Neural crest cell (in vitro differentiated cells): ENCODE results near the gene PTPRG. TPM values are rescaled to one million over a fixed set of nuclear protein-coding genes. Genes with fewer than 3 reads are reported as not detected.

ENCODE experiments used
- DNase-seq: peaks from one replicate; pipeline ENCODE4 v3.0.0; 2021; ENCODE audit warnings: low read depth, mixed read lengths, low spot score
- H3K27ac Mint-ChIP-seq: one replicate; pipeline ENCODE4 v1.8.0; 2021; ENCODE audit warnings: mild to moderate bottlenecking, mixed read lengths; ENCODE audit not compliant: unreplicated experiment
- H3K27me3 Mint-ChIP-seq: 2 replicates; pipeline ENCODE4 v1.8.0; 2021; ENCODE audit warnings: low read depth, mild to moderate bottlenecking, mixed read lengths
- H3K36me3 Mint-ChIP-seq: 2 replicates; pipeline ENCODE4 v1.8.0; 2021; ENCODE audit warnings: low read depth, mild to moderate bottlenecking, mixed read lengths
- H3K4me1 Mint-ChIP-seq: 2 replicates; pipeline ENCODE4 v1.8.0; 2021; ENCODE audit warnings: mixed read lengths
- H3K4me3 Mint-ChIP-seq: one replicate; pipeline ENCODE4 v1.8.0; 2021; ENCODE audit warnings: mild to moderate bottlenecking, mixed read lengths
- H3K9me3 Mint-ChIP-seq: 2 replicates; pipeline ENCODE4 v1.8.0; 2021; ENCODE audit warnings: mixed read lengths
- CTCF ChIP-seq: fragments of 200-600 bp; sonication (generic); conservative IDR thresholded peaks from 2 replicates; pipeline ENCODE4 v1.5.0; 2021; ENCODE audit warnings: antibody characterized with exemption, mild to moderate bottlenecking
- total RNA-seq: library from RNA; stranded (reverse); gene quantifications from 2 replicates; pipeline ENCODE4 v1.2.1, GENCODE V29; 2021

Gene PTPRG
- total RNA-seq, 1 donor from 2014 or later: 41.2 TPM

GRCh38 chr3:61893840-61894566, 332.6 kb downstream of the PTPRG start:
- Mint-ChIP-seq H3K4me1 (peaks cover 41% of the 10 kb centered on the region), H3K36me3 (no peaks in the 10 kb centered on the region), H3K27me3 (no peaks in the 10 kb centered on the region), H3K4me3 (no peak overlapping the region), H3K27ac (no peak overlapping the region), H3K9me3 (no peaks in the 10 kb centered on the region)
- TF ChIP-seq CTCF: no peak
- no peak for DNase-seq

- H3K9me3 Mint-ChIP-seq: no peaks in the 10 kb centered on the region
- H3K4me3 Mint-ChIP-seq: no peak overlapping the region
- H3K27me3 Mint-ChIP-seq: no peaks in the 10 kb centered on the region
- DNase-seq: no peak
- H3K4me1 Mint-ChIP-seq: peaks cover 35% of the 10 kb centered on the region
- H3K36me3 Mint-ChIP-seq: no peaks in the 10 kb centered on the region
- TF ChIP-seq CTCF: no peak
- peak overlapping the region; percentile 86 for H3K27ac Mint-ChIP-seq
Measured at GRCh38 chr3:61894988-61895935, 333.9 kb downstream of the PTPRG start.

- no peak overlapping the region for H3K4me3 Mint-ChIP-seq
Measured at GRCh38 chr3:61896251-61896650, 334.9 kb downstream of the PTPRG start.

GRCh38 chr3:61897848-61898247, 336.5 kb downstream of the PTPRG start:
- Mint-ChIP-seq H3K27ac (no peak overlapping the region), H3K36me3 (no peaks in the 10 kb centered on the region), H3K27me3 (no peaks in the 10 kb centered on the region), H3K4me1 (peaks cover 26% of the 10 kb centered on the region), H3K4me3 (no peak overlapping the region), H3K9me3 (no peaks in the 10 kb centered on the region)
- no peak for TF ChIP-seq CTCF
- DNase-seq: no peak

More at GRCh38 chr3:61896251-61896650, 334.9 kb downstream of the PTPRG start:
- TF ChIP-seq CTCF: no peak
- H3K9me3 Mint-ChIP-seq: no peaks in the 10 kb centered on the region
- no peaks in the 10 kb centered on the region for H3K27me3 Mint-ChIP-seq
- no peak for DNase-seq
- peaks cover 31% of the 10 kb centered on the region for H3K4me1 Mint-ChIP-seq
- H3K27ac Mint-ChIP-seq: no peak overlapping the region
- H3K36me3 Mint-ChIP-seq: no peaks in the 10 kb centered on the region

GRCh38 chr3:61899700-61900462, 338.5 kb downstream of the PTPRG start:
- DNase-seq: no peak
- Mint-ChIP-seq H3K4me1 (peaks cover 14% of the 10 kb centered on the region), H3K36me3 (no peaks in the 10 kb centered on the region), H3K27me3 (no peaks in the 10 kb centered on the region), H3K27ac (peak overlapping the region; percentile 21), H3K4me3 (no peak overlapping the region), H3K9me3 (no peaks in the 10 kb centered on the region)
- TF ChIP-seq CTCF: no peak
